NCI-H510A treated with DMSO at 0.1 percent for 48 hours (cell line): ENCODE data around the gene MYOZ3.

Experiments used
- DNase-seq: peaks from one replicate; lab custom pipeline; 2025; lab: John Stamatoyannopoulos, UW

MYOZ3 gene

DNA sequence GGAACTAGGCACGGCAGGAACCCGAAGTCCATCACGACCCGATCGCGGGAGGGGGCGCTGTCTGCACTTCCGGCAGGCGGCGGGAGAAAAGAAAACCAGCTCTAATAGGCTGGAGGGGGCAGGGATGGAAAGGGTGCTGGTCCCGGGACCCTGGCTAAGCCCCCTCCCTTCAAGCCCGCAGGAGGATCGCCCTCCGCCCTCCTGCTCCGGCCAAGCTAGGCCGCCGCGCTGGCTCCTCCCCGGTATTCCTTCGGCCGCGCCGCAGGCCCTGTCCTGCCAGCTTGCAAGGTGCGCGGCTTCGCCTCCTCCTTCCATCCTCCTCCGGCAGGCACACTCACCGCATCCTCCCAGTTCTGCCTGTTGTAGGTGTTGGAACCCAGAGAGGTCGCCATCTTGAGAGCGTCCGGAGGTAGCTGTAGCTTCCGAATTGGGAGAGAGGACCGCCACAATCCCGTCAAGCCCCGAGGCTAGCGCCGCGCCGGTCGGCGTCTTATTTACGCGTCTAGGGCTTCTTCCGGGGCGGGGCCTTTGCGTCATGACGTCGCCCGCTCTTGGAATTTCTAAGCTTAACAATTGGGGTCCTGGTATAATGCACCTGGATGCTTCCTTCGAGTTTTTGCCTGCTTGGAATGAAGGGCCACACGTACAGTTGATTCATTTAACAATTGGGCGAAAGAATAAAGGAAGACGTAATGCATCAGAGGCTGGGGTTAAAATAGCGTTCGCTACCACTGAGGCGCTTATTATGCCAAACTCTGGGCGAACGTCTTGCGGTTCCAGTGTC is 39.7 kb downstream of the MYOZ3 start, which contains the start of gene RBM22:
Gene RBM22 (minus strand): TSS at position 469 of the 784 bp plus-strand sequence. CDS start 77 bp downstream, at position 392.
- peak; percentile 91 for DNase-seq

DNA sequence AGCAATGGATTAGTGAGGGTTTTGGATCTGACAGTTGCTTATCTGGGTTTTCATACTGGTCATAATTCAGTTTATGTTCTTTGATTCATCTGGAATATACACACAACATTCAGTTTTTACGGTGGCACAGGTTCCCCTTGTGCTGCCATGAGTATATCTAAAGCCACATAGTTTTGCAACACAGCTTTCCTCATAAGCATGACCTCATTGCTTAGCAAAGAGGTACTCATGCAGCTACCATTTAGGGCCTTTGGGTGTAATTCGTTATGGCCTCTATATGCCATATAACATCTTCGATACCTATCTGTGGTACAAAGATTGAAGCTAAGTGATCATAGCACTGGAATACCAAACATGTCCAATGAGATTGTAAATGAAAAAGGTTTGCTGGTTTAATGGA is 42.7 kb downstream of the MYOZ3 start:
- DNase-seq = no peak

DNA sequence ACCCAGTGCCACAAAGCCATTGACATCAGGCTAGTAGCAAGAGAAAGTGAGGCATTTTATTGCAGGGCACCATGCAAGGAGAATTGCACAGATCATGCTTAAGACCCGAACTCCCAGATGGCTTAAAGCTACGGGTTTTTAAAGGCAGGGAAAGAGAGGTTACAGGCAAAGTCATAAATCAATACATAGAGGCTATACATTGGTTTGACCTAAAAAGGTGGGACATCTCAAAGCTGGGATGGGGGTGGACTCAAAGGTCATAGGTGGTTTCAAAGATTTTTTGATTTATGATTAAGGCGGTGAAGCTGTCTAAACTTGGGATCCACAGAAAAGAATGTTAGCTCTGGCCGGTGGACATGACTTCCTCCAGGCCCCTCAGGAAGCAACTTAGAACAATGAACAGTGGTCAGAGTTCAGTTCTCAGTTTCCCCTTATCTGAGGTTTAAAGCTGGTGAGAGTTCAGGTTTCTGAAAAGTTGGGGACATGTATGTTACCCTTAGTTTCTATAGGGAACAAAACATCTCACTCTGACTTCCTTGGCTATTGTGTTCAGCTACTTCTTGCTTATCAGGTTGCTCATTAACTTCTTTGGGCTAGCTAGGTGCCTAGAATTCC is 45.8 kb downstream of the MYOZ3 start:
- no peak for DNase-seq

DNA sequence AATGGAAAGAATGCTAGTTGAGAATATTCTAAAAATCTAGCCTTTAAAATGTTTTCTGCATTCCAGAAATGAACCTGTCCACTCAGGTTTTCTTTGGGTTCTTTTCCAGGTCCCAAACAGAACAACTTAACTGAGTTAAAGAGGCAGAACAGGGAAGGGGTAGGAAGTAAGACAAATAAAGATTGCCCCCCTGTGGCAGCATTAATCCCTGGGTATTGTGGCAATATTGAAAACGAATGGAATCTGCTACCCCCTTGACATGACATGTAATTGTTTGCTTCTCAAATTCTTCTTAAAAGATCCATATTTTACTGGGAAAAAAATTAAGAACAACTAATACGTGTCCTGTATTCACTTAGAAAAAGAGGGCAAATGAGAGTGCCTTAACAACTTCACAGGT is 49.1 kb downstream of the MYOZ3 start:
- no peak for DNase-seq

DNA sequence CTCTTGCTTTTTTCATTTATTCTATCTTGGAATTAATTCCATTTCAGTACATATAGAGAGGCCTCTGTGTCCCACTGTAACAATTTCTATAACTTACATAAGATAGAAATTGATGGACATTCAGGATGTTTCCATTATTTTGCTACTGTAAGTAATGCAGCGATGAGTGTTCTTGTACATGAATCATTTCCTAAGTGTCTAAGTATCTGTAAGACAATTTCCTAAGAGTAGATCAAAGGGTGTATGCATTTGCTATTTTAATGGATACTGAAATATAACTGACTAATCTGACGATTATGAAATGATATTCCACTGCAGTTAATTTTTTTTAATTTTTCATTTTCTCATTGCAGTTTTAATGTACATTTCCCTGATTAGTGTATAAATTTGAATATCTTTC is 62.8 kb downstream of the MYOZ3 start:
- no peak for DNase-seq
